HG02938 (cell line): ENCODE results near the gene BAG3.
"Not testable (repeated sequence)": the region's sequence is repeated elsewhere in the genome, so short reads cannot be mapped to it uniquely, and the experiment has no call there.

Experiments used
- ATAC-seq: cut with Tn5 transposase; IDR thresholded peaks from one replicate; pipeline ENCODE4 v1.9.1; 2021; ENCODE audit warnings: mild to moderate bottlenecking, moderate library complexity; ENCODE audit not compliant: unreplicated experiment

Gene BAG3

GRCh38 chr10:119640384-119640783 is 10.8 kb upstream of the BAG3 start:
- ATAC-seq = no peak

DNA sequence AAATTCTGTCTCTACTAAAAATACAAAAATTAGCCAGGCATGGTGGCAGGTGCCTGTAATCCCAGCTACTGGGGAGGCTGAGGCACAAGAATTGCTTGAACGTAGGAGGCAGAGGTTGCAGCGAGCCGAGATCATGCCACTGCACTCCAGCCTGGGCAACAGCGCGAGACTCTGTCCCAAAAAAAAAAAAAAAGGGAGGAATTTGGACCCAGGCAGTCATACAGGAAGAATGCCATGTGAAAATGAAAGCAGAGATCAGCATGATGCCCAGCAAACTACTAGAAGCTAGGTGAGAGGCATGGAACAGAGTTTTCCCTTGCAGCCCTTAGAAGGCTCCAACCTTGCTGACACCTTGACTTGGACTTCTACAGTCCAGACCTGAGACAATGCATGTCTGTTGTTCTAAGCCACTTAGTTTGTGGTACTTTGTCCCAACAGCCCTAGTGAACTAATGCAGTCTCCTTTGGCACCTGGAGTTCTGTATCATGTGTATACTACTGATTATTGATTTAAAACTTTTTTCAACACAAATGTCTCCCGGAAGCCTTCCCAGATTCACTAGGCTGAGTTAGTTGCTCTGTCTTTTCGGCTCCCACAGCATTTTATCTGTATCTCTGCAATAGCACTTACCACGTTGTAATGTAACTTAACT is 10.2 kb upstream of the BAG3 start:
- no peak for ATAC-seq

GRCh38 chr10:119642556-119643111 is 8.5 kb upstream of the BAG3 start:
- no peak for ATAC-seq

- ATAC-seq = no peak
Measured at GRCh38 chr10:119643306-119644204, 7.6 kb upstream of the BAG3 start.

DNA sequence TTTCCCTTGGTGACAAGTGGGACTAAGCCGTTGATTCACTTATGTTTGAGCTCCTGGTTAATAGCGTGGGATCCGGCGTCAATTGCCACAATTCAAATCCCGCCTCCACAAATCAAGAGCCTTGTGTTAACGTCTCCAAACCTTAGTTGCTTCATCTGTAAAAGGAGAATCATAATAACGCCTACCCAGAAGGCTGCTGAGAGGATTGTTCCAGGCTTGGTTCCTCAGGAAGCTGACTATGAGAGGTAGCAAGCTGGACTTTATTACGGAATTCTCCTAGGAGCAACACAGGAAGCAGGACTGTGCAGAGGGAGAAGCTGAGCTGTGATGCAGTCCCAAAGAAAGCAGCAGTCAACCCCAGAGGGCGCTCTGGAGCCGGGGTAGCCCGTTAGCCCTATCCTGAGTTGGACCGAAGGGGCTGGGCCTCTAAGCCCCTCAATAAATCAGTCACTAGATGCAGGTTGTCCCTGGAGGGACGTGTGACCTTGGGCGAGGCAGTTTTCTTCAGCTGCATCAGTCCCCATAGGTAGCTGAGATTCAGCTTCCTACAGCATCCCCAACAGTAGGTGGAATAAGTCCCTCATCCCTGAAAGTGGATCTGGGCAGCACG is 6.9 kb upstream of the BAG3 start:
- no peak for ATAC-seq

GRCh38 chr10:119644994-119645393 is 6.2 kb upstream of the BAG3 start:
- no peak for ATAC-seq

DNA sequence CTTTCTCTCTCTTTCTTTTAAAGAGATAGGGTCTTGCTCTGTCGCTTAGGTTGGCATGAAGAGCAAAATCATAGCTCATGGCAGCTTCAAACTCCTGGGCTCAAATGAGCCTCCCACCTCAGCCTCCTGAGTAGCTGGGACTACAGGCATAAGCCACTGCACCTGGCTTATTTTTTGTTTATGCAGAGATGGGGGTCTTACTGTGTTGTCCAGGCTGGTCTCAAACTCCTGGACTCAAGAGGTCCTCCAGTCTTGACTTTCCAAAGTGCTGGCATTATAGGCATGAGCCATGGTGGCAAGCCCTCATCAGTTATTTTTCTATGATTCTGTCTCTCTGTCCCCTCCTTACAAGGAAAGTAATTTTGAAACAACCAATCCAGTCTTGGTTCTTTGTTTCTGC is 1.1 kb upstream of the BAG3 start:
- no peak for ATAC-seq

GRCh38 chr10:119651514-119652360 is 557 bp downstream of the BAG3 start:
- ATAC-seq = no peak

DNA sequence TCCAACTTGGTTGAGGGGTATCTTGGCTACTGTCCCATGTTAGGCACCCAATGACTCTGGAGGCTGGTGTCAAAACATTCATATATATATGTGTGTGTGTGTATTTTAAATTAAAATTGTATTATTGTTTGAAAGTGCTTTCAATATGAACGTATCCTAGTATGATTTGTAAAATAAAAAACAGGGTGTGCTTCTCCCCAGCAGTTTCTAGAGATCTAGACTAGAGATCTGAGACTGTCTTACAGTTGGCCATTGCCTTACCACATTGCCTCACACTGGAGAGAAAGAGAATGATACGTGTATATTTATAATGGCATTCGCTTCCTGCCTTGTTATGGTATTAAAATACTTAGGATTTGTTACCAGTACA is 1.2 kb downstream of the BAG3 start:
- ATAC-seq = no peak

DNA sequence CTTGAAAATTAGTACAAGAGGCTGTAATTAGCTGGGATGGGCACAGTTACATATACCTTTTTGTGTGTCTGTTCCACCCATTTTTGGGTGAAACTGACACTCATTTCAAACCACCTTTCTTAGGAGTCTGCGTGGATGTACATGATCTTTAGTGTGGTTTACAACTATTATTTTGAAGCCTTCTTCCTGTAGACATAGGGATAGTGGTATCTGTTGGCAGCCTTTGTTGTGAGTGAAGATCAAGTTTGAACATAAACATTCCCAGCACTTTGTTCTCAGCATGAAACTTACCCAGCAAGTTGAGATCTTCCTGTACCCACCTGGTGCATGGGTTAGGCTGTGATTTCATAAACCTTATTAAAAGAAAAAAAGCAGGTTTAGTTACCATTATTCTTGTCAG is 2.0 kb downstream of the BAG3 start:
- ATAC-seq = no peak

- no peak for ATAC-seq
Measured at GRCh38 chr10:119653916-119654315, 2.7 kb downstream of the BAG3 start.

DNA sequence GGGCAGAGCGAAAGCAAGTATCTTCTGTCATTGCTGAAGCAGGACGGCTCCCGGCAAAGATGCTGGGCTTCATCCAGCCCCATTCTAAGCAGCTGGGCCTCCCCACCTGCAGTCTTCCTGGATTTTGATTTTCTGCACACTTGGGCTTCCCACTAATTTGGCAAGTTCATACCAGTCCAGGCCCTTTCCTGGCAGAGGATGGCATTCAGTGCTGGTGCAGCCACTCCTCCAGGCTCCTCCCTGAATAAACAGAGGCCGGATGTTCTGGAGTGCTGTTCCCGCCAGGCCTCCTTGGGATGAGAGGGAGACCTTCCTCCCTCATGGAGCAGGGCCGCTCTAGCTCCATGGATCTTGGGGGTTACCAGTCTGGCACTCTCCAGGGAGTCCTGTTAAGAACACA is 3.4 kb downstream of the BAG3 start:
- no peak for ATAC-seq

DNA sequence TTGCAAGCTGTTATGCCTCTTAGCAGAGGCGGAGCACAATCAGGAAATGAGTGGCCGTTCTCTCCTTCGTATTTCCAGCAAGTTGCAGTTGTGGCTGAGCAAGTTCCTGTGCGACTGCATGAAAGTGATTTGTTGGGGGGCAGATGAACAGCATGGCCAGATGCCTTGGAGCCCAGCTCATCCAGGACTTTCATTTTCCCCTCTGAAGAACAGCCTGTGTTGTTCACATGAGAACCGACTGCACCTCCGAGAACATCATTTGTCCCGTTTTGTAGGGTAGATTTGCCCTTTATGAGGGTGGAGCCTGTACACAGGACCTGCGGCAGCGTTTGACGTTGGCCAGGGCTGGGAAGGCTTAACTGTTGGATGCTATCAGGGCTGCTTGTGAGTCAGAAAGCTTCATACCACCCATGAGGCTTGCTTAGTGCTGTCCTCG is 4.4 kb downstream of the BAG3 start:
- ATAC-seq = no peak

GRCh38 chr10:119656760-119657159 is 5.6 kb downstream of the BAG3 start:
- no peak for ATAC-seq

GRCh38 chr10:119657725-119658124 is 6.5 kb downstream of the BAG3 start:
- ATAC-seq = no peak

DNA sequence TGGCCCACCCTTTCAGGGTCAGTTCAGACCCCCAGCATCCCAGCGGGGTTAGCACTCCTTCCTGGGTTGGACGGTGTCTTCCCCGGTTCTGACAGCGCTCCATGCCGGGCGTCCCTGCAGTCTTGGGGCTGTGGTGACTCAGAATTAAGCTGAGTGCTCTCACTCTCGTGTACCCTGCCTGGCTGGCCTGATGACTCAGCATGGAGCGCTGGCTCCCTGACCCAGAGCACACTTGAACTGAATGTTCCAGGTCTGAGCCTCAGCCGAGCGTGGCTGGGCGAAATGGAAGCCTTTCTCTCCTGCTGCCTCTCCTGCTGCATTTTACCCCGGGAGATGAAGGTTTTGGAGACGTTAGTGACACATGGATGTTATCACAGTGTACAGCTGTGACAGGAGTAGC is 7.1 kb downstream of the BAG3 start:
- ATAC-seq = no peak

DNA sequence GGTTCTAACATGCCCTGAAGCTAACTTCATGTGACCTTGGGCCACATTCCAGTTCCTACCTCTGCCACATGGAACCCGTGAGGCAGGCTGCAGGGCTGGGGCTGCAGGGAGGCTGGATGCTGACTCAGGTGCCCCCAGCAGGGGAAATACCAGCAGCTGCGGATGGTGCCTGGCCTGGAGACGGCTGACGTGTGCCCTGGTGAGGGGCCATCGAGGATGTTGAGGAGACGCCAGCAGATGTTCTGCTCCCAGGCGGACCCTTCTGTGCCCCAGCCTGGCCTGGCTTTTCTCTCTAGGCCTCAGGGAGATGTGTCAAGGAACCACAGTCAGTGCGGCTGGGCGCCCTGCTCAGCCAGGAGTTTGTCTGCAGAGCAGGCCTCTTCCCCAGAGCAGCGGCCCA is 8.8 kb downstream of the BAG3 start:
- ATAC-seq = no peak

- not testable (repeated sequence) for ATAC-seq
Measured at GRCh38 chr10:119662076-119662605, 11.0 kb downstream of the BAG3 start.

DNA sequence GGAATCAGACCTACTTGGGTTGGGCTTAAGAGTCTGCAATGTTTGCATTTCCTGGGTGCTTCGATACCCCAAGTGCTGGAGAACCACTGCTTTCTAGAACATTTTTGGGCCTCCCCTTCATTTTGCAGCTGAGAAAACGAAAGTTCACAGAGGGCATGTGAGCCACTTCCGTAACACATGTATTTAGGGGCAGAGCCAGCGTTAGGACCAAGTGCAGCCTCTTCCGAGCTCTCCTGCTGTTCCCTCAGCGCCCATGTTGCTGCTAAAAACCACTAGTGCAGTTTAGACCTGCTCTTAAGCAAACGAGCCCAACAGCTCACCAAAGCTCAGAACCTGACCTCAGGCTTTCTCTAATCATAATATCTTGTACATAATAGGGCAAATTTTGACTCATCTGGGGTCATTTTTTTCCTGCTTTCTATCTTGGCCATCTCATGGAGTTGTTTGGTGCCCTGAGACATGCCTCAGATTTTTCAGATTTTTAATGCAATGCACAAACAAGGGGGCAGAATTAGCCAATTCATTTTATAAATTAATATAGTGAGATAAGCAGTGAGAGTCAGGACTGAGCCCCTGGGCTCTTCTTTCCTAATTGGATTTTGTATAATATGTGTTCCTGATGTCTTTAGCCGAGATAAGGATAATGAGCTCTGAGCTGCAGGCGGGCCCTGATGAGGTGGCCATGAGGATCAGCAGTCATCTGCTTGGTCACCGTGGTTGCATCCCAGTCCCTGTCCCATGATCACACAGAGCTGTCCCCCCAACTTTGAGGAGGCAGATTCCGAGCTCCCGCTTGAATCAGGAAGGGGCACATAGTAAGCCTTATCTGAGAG is 12.9 kb downstream of the BAG3 start:
- no peak for ATAC-seq
